ENCODE measurements around the gene LIPJ.

GRCh38 chr10:88608052-88608732 is 21.6 kb downstream of the LIPJ start:
- TF ChIP-seq CTCF (IDR thresholded peaks at IDR 0.05) = no peak
- no peak for TF ChIP-seq POLR2A (IDR thresholded peaks at IDR 0.05)
